Keratinocyte (primary cell): ENCODE measurements around the gene IL17C. TPM values are rescaled to one million over a fixed set of nuclear protein-coding genes. Genes with fewer than 3 reads are reported as not detected.

ENCODE experiments used
- DNase-seq: peaks from one replicate; pipeline ENCODE4 v3.0.0-alpha.2; 2011; ENCODE audit warnings: low read depth, missing footprints, low spot score
- FAIRE-seq: peaks from 2 replicates; lab custom pipeline; 2011; peaks lifted over from hg19 to GRCh38; lab: Jason Lieb, UNC
- H2AFZ ChIP-seq: 2 replicates; pipeline ENCODE4 v1.6.0; 2012; ENCODE audit warnings: low read length, control low read depth, inconsistent platforms; ENCODE audit not compliant: control insufficient read depth
- H3K27ac ChIP-seq: 2 replicates; pipeline ENCODE4 v1.5.1; 2011; ENCODE audit warnings: low read length; ENCODE audit not compliant: control insufficient read depth, insufficient read depth
- H3K27me3 ChIP-seq: 3 replicates; pipeline ENCODE4 v1.6.0; 2011; ENCODE audit warnings: low read length; ENCODE audit not compliant: control insufficient read depth, insufficient read depth; ENCODE audit errors: extremely low read depth
- H3K36me3 ChIP-seq, 2 experiments: 2 replicates in 1 of 2; 3 replicates in 1 of 2; pipeline ENCODE4 v1.5.1; 2011; ENCODE audit warnings: low read length in 2 of 2, mild to moderate bottlenecking in 1 of 2; ENCODE audit not compliant: control insufficient read depth in 2 of 2, insufficient read depth in 2 of 2; ENCODE audit errors: extremely low read depth in 1 of 2
- H3K4me1 ChIP-seq: 3 replicates; pipeline ENCODE4 v1.5.1; 2011; ENCODE audit warnings: low read length; ENCODE audit not compliant: control insufficient read depth, insufficient read depth; ENCODE audit errors: extremely low read depth
- H3K4me2 ChIP-seq: 3 replicates; pipeline ENCODE4 v1.6.0; 2011; ENCODE audit warnings: low read depth, low read length; ENCODE audit not compliant: control insufficient read depth, insufficient read depth; ENCODE audit errors: extremely low read depth
- H3K4me3 ChIP-seq, 3 experiments: fragments of 200-600 bp in 1 of 3; sonication (generic) in 1 of 3; 2 replicates in 2 of 3; 3 replicates in 1 of 3; pipeline ENCODE4 v1.5.1; 2011 to 2016; ENCODE audit warnings: low read length in 3 of 3, mild to moderate bottlenecking in 3 of 3, control low read depth in 2 of 3, inconsistent platforms in 1 of 3, low read depth in 1 of 3, mixed read lengths in 1 of 3, mixed run types in 1 of 3, moderate library complexity in 1 of 3; ENCODE audit not compliant: control insufficient read depth in 2 of 3, insufficient read depth in 2 of 3; ENCODE audit errors: extremely low read depth in 1 of 3
- H3K79me2 ChIP-seq: 2 replicates; pipeline ENCODE4 v1.6.0; 2012; ENCODE audit warnings: low read length; ENCODE audit not compliant: control insufficient read depth, insufficient read depth
- H3K9ac ChIP-seq: 3 replicates; pipeline ENCODE4 v1.6.0; 2011; ENCODE audit warnings: low read length; ENCODE audit not compliant: control insufficient read depth, insufficient read depth; ENCODE audit errors: extremely low read depth
- H3K9me1 ChIP-seq: 3 replicates; pipeline ENCODE4 v1.6.0; 2011; ENCODE audit warnings: low read length; ENCODE audit not compliant: control insufficient read depth, insufficient read depth; ENCODE audit errors: extremely low read depth
- H3K9me3 ChIP-seq: 2 replicates; pipeline ENCODE4 v1.5.1; 2012; ENCODE audit warnings: low read depth, low read length; ENCODE audit not compliant: control insufficient read depth
- H4K20me1 ChIP-seq: 3 replicates; pipeline ENCODE4 v1.6.0; 2011; ENCODE audit warnings: low read length; ENCODE audit not compliant: control insufficient read depth, insufficient read depth; ENCODE audit errors: extremely low read depth
- EZH2 ChIP-seq: IDR thresholded peaks from one replicate; pipeline ENCODE4 v1.6.1; 2012; ENCODE audit warnings: inconsistent platforms, mild to moderate bottlenecking, low read length, moderate library complexity
- dilution Hi-C: fragments of 300-500 bp; cut with MboI; formaldehyde crosslinking; loops from one replicate; pipeline ENCODE4 v1.7.0; 2020; ENCODE audit warnings: low sequenced_read_pairs; ENCODE audit not compliant: extremely low pct_ligation_motif_present
- polyA plus RNA-seq, 5 experiments: library from polyadenylated mRNA; depleted of rRNA in 3 of 5; stranded (reverse) in 3 of 5; stranded (forward) in 1 of 5; unstranded in 1 of 5; fragments of >200 nt; gene quantifications; 1 replicate in 1 of 5; 2 replicates in 3 of 5; 3 replicates in 1 of 5; pipeline versions ENCODE4 v1.2.1 to v1.2.3, GENCODE V29; 2011 to 2012; ENCODE audit warnings: missing spikeins in 2 of 5, low read depth in 1 of 5, low replicate concordance in 1 of 5
- TF ChIP-seq, protein P1 (sequence below), 3 experiments: IDR thresholded peaks in 1 of 3; conservative IDR thresholded peaks in 1 of 3; optimal IDR thresholded peaks in 1 of 3; 2 replicates in 2 of 3; 3 replicates in 1 of 3; pipeline versions ENCODE3 to v1.5.1; 2011; ENCODE audit warnings: low read length in 3 of 3, mild to moderate bottlenecking in 3 of 3, moderate library complexity in 2 of 3, control low read depth in 1 of 3, inconsistent platforms in 1 of 3; ENCODE audit not compliant: insufficient read depth in 2 of 3; ENCODE audit errors: extremely low read depth in 1 of 3

Gene IL17C
- polyA plus RNA-seq, 1 donor (not counting 4 experiments of a cell fraction or from before 2014, with no cell fraction given), result not detected

- H3K79me2 ChIP-seq, result peaks cover 4% of the 10 kb centered on the region
Measured at GRCh38 chr16:88597856-88598491, 40.4 kb upstream of the IL17C start.

DNA sequence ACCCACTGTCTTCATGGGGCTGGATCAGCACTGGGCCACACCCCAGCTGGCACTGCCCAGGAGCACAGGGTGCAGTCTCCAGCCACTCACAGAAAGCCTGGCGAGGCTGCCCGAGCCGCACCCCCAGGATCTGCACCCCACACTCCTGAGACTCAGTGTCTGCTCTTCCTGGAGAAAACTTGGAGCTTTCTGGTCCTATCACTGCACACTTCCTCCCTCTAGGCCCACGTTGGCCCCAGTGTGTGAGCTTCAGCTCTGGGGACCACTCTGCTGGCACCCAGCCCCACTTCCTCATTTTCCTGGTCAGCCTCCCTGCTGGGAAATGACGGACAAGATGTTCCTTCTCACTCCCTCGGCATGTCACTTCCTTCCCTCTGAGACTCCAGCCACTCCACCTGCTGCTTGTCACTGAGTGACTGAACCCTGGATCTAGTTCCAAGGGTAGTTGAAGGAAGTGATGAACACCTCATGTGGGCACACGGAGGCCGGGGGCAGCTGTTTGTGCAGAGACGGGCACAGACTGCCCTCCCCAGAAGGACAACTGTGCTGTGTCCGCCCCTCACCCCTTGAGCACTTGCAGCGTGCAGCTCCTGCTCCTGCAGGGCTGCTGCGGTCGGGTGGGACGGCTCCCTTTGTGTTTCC lies 39.2 kb upstream of the IL17C start:
- peaks cover 15 to 47% of the 10 kb centered on the region in 2 experiments for H3K36me3 ChIP-seq
- DNase-seq (no peak), FAIRE-seq (no peak)
- peaks cover 6% of the 10 kb centered on the region for H4K20me1 ChIP-seq
- dilution Hi-C loops, result no loop called here
- H3K27me3 ChIP-seq, result no peaks in the 10 kb centered on the region
- no peak overlapping the region for H3K27ac ChIP-seq
- H3K79me2 ChIP-seq, result peaks cover 2% of the 10 kb centered on the region
- no peak overlapping the region for H3K4me3 ChIP-seq
- no peaks in the 10 kb centered on the region for H3K9me1 ChIP-seq
- no peak overlapping the region for H2AFZ ChIP-seq
- no peak overlapping the region for H3K4me2 ChIP-seq
- H3K9ac ChIP-seq, result no peak overlapping the region
- TF ChIP-seq, protein P1, sequence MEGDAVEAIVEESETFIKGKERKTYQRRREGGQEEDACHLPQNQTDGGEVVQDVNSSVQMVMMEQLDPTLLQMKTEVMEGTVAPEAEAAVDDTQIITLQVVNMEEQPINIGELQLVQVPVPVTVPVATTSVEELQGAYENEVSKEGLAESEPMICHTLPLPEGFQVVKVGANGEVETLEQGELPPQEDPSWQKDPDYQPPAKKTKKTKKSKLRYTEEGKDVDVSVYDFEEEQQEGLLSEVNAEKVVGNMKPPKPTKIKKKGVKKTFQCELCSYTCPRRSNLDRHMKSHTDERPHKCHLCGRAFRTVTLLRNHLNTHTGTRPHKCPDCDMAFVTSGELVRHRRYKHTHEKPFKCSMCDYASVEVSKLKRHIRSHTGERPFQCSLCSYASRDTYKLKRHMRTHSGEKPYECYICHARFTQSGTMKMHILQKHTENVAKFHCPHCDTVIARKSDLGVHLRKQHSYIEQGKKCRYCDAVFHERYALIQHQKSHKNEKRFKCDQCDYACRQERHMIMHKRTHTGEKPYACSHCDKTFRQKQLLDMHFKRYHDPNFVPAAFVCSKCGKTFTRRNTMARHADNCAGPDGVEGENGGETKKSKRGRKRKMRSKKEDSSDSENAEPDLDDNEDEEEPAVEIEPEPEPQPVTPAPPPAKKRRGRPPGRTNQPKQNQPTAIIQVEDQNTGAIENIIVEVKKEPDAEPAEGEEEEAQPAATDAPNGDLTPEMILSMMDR (optimal IDR thresholded peaks at IDR 0.05 in 1 of 3, IDR thresholded peaks at IDR 0.05 in 1 of 3, conservative IDR thresholded peaks at IDR 0.05 in 1 of 3; ENCODE audit: extremely low read depth in 1 of 3, insufficient read depth in 2 of 3, low read length in 3 of 3), result no peak
- TF ChIP-seq EZH2, result no peak
- no peaks in the 10 kb centered on the region for H3K9me3 ChIP-seq
- peaks cover 6% of the 10 kb centered on the region for H3K4me1 ChIP-seq

More at GRCh38 chr16:88597856-88598491, 40.4 kb upstream of the IL17C start:
- peaks cover 6% of the 10 kb centered on the region for H3K4me1 ChIP-seq
- peaks cover 24 to 52% of the 10 kb centered on the region in 2 experiments for H3K36me3 ChIP-seq
- H3K9ac ChIP-seq, result no peak overlapping the region
- no peaks in the 10 kb centered on the region for H3K27me3 ChIP-seq
- H3K27ac ChIP-seq, result no peak overlapping the region
- H3K4me2 ChIP-seq, result no peak overlapping the region
- no peak overlapping the region for H3K4me3 ChIP-seq
- H2AFZ ChIP-seq, result no peak overlapping the region
- H3K9me3 ChIP-seq, result no peaks in the 10 kb centered on the region
- no peaks in the 10 kb centered on the region for H3K9me1 ChIP-seq
- TF ChIP-seq EZH2, result no peak
- TF ChIP-seq, protein P1 (optimal IDR thresholded peaks at IDR 0.05 in 1 of 3, IDR thresholded peaks at IDR 0.05 in 1 of 3, conservative IDR thresholded peaks at IDR 0.05 in 1 of 3; ENCODE audit: extremely low read depth in 1 of 3, insufficient read depth in 2 of 3, low read length in 3 of 3), result no peak
- DNase-seq (no peak), FAIRE-seq (no peak)
- dilution Hi-C loops, result no loop called here
- peaks cover 6% of the 10 kb centered on the region for H4K20me1 ChIP-seq
